Mucosa of stomach (tissue), 1 donor: ENCODE measurements around the gene HOXA2.

Source experiments
- H3K27me3 ChIP-seq: one replicate; pipeline ENCODE4 v1.7.0; 2013; ENCODE audit warnings: mild to moderate bottlenecking, low read length; ENCODE audit not compliant: control insufficient read depth, insufficient read depth
- H3K36me3 ChIP-seq: one replicate; pipeline ENCODE4 v1.7.0; 2013; ENCODE audit warnings: low read length; ENCODE audit not compliant: control insufficient read depth, insufficient read depth
- H3K4me1 ChIP-seq: one replicate; pipeline ENCODE4 v1.7.0; 2013; ENCODE audit warnings: mild to moderate bottlenecking, low read length; ENCODE audit not compliant: control insufficient read depth, insufficient read depth
- H3K4me3 ChIP-seq: one replicate; pipeline ENCODE4 v1.7.0; 2013; ENCODE audit warnings: low read length
- H3K9ac ChIP-seq: one replicate; pipeline ENCODE4 v1.7.0; 2013; ENCODE audit warnings: mild to moderate bottlenecking, low read length, moderate library complexity
- H3K9me3 ChIP-seq: one replicate; pipeline ENCODE4 v1.7.0; 2013; ENCODE audit warnings: mild to moderate bottlenecking, low read length, moderate library complexity; ENCODE audit not compliant: control insufficient read depth
- donor health status: Pancreatic carcinoma.

The HOXA2 gene

DNA sequence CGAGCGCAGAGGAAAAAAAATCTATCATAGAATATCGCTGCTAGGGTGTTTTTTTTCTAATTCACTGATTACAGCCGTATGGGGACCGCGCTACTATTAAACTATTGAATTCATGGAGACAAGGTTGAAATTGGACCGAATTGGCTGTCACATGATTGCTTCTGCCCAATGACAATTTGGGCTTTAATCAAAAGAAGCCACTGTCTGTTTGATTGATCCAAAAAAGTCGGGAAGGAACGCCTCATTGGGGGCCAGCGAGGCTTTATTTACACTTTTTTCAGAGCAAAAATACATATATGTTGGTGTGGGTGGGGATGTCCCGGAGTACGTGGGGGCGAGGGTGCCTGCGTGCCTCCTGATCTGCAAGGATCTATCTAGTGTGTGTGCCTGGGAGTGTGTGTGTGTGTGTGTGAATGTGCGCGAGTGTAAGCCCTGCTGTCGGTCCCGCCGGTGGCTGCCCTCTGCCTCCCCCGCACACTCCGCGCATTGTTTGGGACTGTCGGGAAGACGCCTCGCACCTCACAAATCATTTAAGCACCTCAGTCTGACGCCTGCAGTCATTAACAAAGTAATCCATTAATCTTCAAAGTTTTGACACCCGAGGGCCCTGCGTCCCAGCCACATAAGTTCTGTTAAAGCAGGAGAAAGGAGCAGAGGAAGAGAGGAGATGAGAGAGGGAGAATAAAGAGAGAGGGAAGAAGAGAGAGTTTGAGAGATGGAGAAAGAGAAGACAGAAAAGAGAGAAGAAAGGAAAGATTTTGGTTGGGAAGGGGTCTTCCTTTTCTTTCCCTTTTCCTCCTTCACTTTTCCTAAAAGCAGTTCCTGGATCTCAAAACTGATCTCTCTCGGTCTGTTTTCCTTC, at the start of gene HOXA2:
Gene HOXA2, minus strand, starts transcription at position 103 of the 862 bp plus-strand sequence. CDS start 183 bp downstream, outside the sequence.
- H3K36me3 ChIP-seq, result no peaks in the 10 kb centered on the region
- peak within 1 kb of the TSS; percentile 61 for H3K4me3 ChIP-seq
- H3K9ac ChIP-seq, result peak within 1 kb of the TSS; percentile 86
- H3K4me1 ChIP-seq, result peaks cover 50% of the 10 kb centered on the region
- no peaks in the 10 kb centered on the region for H3K27me3 ChIP-seq
- no peaks in the 10 kb centered on the region for H3K9me3 ChIP-seq

DNA sequence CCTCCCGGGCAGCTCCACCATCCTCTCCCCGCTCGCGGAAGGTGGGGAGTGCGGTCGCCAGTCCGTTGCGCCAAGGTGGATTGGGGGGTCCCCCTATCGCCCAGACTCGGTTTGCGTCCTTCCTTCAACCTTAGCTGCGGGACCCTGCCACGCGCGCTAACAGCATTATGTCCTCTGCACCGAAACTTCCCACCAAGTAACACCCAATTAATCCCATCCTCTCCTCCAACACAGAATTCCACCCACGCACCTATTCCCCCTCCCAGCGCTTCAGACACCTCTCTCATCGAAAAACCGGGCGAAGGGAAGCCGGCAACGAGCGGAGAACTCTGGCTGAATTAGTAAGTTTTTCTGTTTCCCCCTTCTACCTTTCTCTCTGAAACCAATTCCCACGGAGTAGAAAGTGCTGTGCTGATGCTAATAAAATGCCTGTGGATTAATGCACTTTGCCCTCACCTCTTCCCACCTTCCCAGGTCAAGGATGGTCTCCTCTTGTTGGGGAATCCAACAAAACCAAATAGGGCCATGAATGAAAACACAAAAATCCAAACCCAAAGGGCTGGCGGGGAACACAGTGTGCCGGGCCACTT, 49.0 kb upstream of the HOXA2 start:
- Histone ChIP-seq H3K9ac (no peak overlapping the region), H3K9me3 (no peaks in the 10 kb centered on the region), H3K4me3 (peak overlapping the region; percentile 44), H3K27me3 (peaks cover 90% of the 10 kb centered on the region), H3K36me3 (no peaks in the 10 kb centered on the region), H3K4me1 (peaks cover 51% of the 10 kb centered on the region)

DNA sequence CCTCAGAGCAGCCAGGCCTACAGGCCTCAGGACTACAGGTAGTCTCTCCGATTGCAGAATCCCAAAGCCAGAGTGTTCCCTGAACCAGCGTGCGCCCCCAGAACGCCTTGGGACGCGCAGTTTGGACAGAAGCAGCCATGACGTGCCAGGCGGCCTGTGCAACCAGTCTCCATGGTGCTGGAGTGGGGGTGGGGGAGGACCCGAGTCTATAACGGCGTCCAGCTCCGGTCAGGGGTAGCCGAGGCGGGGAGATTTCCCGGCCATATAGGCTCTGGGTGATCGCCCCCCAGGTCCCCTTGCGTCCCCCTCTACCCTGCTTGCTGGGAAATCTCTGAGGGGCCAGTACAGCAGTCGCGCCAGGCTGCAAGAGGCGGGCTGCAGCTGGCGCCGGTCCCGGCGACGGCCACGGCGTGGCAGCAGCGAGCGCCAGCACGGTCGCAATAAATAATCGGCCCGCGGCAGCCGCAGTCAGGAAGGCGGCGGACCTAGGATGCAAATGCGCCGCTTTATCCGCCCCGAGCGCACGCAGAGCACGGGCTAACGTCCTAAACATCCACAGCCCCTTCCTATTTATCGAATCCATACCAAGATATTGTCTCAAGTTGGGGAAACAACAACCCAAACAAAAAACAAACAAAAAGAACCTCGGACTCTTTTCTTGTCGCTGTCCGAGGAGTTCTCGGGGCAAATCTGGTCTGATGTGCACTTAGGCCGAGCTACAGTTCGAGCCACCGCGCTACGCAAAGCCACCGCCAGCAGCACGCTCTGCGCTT, 48.3 kb upstream of the HOXA2 start:
- no peaks in the 10 kb centered on the region for H3K9me3 ChIP-seq
- peaks cover 45% of the 10 kb centered on the region for H3K4me1 ChIP-seq
- H3K4me3 ChIP-seq, result peak overlapping the region; percentile 44
- H3K36me3 ChIP-seq, result no peaks in the 10 kb centered on the region
- no peak overlapping the region for H3K9ac ChIP-seq
- H3K27me3 ChIP-seq, result peaks cover 90% of the 10 kb centered on the region

DNA sequence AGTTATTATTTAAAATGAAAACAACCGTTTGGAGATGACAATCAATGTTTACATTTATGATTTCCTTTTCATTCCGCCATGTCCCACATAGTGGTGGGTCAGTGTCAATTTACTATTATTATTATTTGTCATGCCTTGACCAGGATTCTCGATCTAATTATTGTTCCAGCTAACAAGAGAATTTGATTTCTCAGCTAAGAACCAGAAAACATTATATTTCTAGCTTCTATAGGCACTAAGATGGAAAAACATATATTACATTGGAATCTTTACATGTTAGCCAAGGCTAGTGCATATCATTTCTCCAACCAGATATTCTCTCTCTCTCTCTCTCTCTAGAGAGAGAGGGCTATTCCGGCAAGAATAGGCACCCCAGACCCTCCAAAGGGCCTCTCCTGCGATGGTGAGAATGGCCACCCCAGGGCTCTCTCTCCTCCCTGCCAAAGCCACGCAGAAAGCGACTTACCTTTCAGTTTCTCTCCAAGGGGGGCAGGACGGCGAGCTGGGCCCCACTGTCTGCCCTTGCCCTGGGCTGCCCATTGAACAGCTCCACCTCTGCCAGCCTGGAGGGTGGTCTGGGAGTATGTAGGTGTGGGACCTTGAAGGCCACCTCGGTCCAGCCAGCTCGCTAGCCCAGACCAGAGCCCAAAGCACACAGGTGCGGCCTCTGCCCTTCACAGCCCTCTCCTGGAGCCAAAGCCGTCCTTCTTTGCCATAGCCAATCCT, 47.5 kb upstream of the HOXA2 start:
- peaks cover 90% of the 10 kb centered on the region for H3K27me3 ChIP-seq
- no peaks in the 10 kb centered on the region for H3K9me3 ChIP-seq
- H3K36me3 ChIP-seq, result no peaks in the 10 kb centered on the region
- H3K4me3 ChIP-seq, result peak overlapping the region; percentile 44
- H3K9ac ChIP-seq, result no peak overlapping the region
- peaks cover 40% of the 10 kb centered on the region for H3K4me1 ChIP-seq

DNA sequence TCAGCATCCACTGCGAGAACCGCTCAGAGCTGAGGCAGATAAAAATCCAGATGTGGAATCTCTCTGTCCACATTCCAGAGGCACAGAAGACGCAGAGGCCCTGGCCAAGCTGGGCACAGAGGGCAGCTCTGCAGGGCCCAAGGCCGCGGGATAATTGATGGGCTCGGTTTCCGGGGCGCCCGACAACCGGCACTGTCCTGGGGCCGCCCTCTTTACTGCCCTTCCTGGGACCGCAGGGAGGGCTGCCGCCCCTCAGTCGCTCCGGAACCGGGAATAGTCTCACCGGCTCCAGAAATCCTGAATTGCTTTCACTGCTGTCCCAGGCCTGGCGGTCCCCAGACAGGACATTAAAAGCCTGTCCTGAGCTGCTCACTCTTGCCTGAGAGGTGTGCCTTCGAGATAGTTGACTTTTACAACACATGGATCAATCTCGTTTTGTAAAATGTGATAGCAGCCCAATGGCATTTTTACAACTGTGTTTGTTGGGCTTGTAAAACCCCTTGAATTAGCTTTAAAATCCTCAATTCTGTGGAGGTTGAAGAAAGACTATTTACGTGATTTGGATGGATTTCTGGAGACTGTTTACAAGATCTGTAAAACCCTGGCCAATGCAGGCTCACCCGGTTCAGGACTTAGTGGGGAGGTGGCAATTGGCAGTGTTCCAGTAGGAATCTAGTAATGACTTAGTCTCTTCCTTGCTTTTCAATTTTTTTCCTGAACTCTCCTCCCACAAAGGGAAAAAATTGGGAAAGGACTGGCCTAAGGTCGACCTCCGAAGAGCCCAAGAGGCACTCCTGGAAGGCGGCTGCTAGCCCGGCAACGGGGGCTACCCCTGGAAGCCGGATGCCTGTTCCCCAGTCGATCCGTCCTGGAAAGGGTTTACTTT, 46.5 kb upstream of the HOXA2 start:
- no peak overlapping the region for H3K4me3 ChIP-seq
- H3K9me3 ChIP-seq, result no peaks in the 10 kb centered on the region
- no peaks in the 10 kb centered on the region for H3K36me3 ChIP-seq
- H3K9ac ChIP-seq, result no peak overlapping the region
- H3K27me3 ChIP-seq, result peaks cover 90% of the 10 kb centered on the region
- H3K4me1 ChIP-seq, result peaks cover 42% of the 10 kb centered on the region

DNA sequence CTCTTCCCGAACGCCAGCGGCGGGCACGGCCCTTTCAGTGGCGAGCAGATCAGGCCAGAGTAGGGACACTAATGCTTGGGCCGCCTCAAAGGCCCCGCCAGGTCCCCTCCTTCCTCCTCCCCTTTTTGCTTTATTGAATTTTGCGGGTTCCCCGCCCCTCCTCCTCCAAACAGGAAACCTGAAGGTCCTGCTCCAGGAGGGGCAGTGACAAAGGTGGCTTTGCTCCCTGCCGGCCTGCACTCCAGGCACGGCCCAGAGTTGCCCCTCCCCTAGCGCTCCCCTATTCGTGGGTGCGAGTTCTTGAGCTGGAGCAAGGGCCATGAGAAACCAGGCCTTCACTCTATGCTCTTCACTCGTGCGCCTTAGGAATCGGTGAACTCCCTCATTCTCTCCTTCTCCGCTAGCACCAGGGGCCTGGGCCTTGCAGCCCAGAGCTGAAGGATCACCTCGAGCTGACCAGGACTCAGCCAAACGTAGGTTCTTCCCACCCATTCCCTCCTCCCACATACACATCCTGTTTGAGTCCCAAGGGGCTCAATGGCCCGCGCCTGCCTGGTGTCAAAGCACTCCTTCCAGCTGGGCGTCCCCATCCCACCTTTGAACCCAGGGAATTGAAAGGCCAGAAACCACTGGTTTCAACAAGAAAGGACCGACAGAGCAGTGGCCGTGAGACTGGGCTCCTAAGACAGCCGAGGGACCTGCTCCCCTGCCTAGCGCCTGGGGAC, 45.7 kb upstream of the HOXA2 start:
- H3K9ac ChIP-seq, result no peak overlapping the region
- no peak overlapping the region for H3K4me3 ChIP-seq
- peaks cover 84% of the 10 kb centered on the region for H3K27me3 ChIP-seq

DNA sequence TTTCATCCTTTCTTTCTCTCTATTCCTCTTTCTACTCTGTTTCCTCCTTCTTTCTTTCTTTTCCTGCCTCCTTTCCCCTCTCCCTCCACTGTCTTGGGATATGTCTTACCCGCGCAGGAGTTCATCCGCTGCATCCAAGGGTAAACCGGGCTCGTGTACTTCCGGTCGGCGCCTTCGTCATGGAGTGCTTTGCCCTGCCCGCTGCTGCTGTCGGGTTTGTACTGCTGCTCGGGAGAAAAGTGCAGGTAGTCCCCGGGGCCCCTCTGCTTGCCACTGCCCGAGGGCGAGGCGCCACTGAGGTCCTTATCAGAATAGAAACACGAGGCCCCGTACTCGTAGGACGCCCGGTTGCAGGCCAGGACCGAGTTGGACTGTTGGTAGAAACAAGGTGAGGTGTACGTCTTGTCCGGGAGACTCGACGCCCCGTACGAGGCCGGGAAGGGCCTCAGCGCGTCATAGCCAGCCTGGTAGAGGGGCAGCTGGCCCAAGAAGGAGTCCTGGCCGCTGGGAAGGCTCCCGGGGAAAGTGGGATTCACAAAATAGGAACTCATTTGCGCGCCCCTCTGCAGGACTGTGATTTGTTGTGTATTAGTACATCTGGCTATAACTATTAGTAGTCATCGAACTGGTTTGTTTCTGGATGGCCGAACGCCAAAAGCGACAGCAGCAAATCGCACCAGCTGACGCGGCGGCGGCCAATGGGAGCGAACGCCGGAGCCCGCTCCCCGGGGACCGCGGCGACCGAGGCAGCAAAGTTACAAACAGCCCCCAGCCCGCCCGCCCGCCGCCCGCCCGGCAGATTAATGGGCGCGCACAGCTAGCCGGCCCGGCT, 44.9 kb upstream of the HOXA2 start, which contains the start of gene HOXA6:
Gene HOXA6, minus strand, starts transcription at position 576 of the 832 bp plus-strand sequence. Its CDS starts 25 bp downstream, at position 551.
- Histone ChIP-seq H3K27me3 (peaks cover 77% of the 10 kb centered on the region), H3K4me1 (peaks cover 37% of the 10 kb centered on the region), H3K36me3 (no peaks in the 10 kb centered on the region), H3K4me3 (no peak within 1 kb of the TSS), H3K9me3 (no peaks in the 10 kb centered on the region), H3K9ac (no peak within 1 kb of the TSS)

More for the DNA sequence above, 45.7 kb upstream of the HOXA2 start:
- no peaks in the 10 kb centered on the region for H3K9me3 ChIP-seq
- H3K36me3 ChIP-seq, result no peaks in the 10 kb centered on the region
- H3K4me1 ChIP-seq, result peaks cover 42% of the 10 kb centered on the region

DNA sequence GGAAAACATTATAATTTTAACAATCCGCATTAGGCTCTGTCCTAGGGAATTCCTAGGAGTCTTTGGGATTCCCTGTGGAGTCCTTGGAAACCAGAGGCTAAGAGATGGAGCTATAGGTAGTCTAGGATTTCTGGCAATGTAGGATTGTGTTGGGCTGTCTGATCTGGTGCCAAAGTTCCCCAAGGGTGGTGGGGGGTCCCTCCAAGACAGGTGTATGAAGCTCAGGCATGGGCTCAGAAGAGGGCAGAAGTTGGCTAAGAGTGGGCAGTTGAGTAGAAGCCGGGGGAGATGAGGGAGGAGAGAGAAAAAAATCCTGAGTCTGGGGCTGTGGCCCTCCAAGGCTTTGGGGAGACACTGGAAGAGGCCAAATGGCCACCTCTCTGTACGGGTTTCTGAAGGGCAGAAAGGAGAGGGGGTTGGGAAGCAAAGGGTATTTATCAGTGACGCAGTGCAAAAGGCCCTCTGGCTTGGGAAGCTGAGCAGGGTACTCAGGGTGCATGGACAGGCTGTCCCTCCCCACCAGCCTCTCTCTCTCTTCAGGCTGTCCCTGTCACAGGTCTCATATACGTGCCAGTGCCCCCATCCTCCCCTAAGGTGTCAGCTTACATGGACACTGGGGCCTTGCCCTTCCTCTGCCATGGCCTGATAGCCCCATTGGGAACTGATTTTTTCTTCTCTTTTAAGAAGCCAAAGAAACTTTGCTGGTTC, 44.2 kb upstream of the HOXA2 start:
- Histone ChIP-seq H3K4me3 (no peak overlapping the region), H3K4me1 (peaks cover 32% of the 10 kb centered on the region), H3K36me3 (no peaks in the 10 kb centered on the region), H3K27me3 (peaks cover 74% of the 10 kb centered on the region), H3K9ac (no peak overlapping the region), H3K9me3 (no peaks in the 10 kb centered on the region)

DNA sequence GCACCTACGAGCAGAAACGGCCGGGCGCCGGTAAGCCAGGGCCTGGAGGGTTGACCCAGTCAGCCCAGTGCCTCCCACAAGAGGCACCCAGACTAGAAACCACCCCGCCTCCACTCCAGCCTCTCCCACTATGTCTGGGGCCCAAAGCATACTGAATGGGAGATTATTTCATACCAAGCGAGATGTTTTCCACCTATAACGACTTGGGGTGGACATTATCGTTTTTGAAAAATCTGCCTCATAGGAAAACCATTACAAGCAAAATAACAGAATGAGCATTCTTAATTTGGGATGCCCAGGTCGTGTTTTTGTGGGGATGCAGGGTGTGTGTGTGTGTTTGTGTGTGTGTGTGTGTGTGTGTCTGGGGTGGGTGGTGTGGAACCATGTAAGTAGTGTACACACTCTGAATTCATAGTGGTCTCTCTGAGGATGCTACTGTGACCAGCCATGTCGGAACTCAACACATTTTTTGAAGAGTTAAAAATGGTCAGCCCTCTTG, 43.5 kb upstream of the HOXA2 start:
- Histone ChIP-seq H3K27me3 (peaks cover 67% of the 10 kb centered on the region), H3K36me3 (no peaks in the 10 kb centered on the region), H3K9ac (no peak overlapping the region), H3K9me3 (no peaks in the 10 kb centered on the region), H3K4me1 (peaks cover 26% of the 10 kb centered on the region), H3K4me3 (no peak overlapping the region)
